ENCODE measurements around the gene LEFTY1. TPM values are rescaled to one million over a fixed set of nuclear protein-coding genes. Genes with fewer than 3 reads are reported as not detected.

Gene LEFTY1
- total RNA-seq, 2 donors from 2014 or later, result 0.35 TPM; not detected in 1

GRCh38 chr1:225845571-225846259 lies 43.2 kb downstream of the LEFTY1 start:
- Histone ChIP-seq H3K4me1 (peaks cover 0 to 37% of the 10 kb centered on the region in 2 donors), H3K36me3 (peaks cover 27% of the 10 kb centered on the region), H3K27me3 (no peaks in the 10 kb centered on the region), H3K27ac (peak overlapping the region in 1 of 2 donors; percentile 21), H3K9me3 (no peaks in the 10 kb centered on the region), H3K4me3 (no peak overlapping the region)
- peak; percentile 71 to 86 for TF ChIP-seq CTCF (IDR thresholded peaks at IDR 0.05)
- peak; percentile 84 for DNase-seq (ENCODE audit: low spot score)

- no peak for TF ChIP-seq CTCF (IDR thresholded peaks at IDR 0.05)
- Histone ChIP-seq H3K27me3 (no peaks in the 10 kb centered on the region), H3K36me3 (peaks cover 33% of the 10 kb centered on the region)
These were observed 43.8 kb downstream of the LEFTY1 start for GRCh38 chr1:225845097-225845496.

GRCh38 chr1:225844236-225845061 lies 44.5 kb downstream of the LEFTY1 start:
- Histone ChIP-seq H3K36me3 (peaks cover 39% of the 10 kb centered on the region), H3K4me3 (no peak overlapping the region), H3K9me3 (no peaks in the 10 kb centered on the region), H3K4me1 (peaks cover 0 to 31% of the 10 kb centered on the region in 2 donors), H3K27ac (no peak overlapping the region), H3K27me3 (no peaks in the 10 kb centered on the region)
- no peak for TF ChIP-seq CTCF (IDR thresholded peaks at IDR 0.05)
- DNase-seq (ENCODE audit: low spot score), result no peak

More at GRCh38 chr1:225845097-225845496, 43.8 kb downstream of the LEFTY1 start:
- H3K4me3 ChIP-seq, result no peak overlapping the region
- no peak overlapping the region for H3K27ac ChIP-seq
- DNase-seq (ENCODE audit: low spot score), result no peak
- no peaks in the 10 kb centered on the region for H3K9me3 ChIP-seq
- H3K4me1 ChIP-seq, result peaks cover 0 to 37% of the 10 kb centered on the region in 2 donors

GRCh38 chr1:225843426-225843795 lies 45.5 kb downstream of the LEFTY1 start:
- peaks cover 50% of the 10 kb centered on the region for H3K36me3 ChIP-seq
- no peak for TF ChIP-seq CTCF (IDR thresholded peaks at IDR 0.05)

GRCh38 chr1:225842788-225843425 lies 46.0 kb downstream of the LEFTY1 start:
- Histone ChIP-seq H3K36me3 (peaks cover 50% of the 10 kb centered on the region), H3K27ac (no peak overlapping the region)
- TF ChIP-seq CTCF (IDR thresholded peaks at IDR 0.05), result no peak

More at GRCh38 chr1:225843426-225843795, 45.5 kb downstream of the LEFTY1 start:
- Histone ChIP-seq H3K4me1 (peaks cover 0 to 24% of the 10 kb centered on the region in 2 donors), H3K9me3 (no peaks in the 10 kb centered on the region), H3K27me3 (no peaks in the 10 kb centered on the region), H3K4me3 (no peak overlapping the region), H3K27ac (no peak overlapping the region)
- DNase-seq (ENCODE audit: low spot score), result no peak

More at GRCh38 chr1:225842788-225843425, 46.0 kb downstream of the LEFTY1 start:
- no peaks in the 10 kb centered on the region for H3K27me3 ChIP-seq
- no peaks in the 10 kb centered on the region for H3K9me3 ChIP-seq
- DNase-seq (ENCODE audit: low spot score), result no peak
- H3K4me1 ChIP-seq, result peaks cover 0 to 19% of the 10 kb centered on the region in 2 donors
- H3K4me3 ChIP-seq, result no peak overlapping the region

Measured in right atrium auricular region (tissue), 2 donors.